NCI-H748 treated with DMSO at 0.1 percent for 48 hours (cell line): ENCODE results near the gene LYRM7.
A peak's percentile ranks its signal among the peaks of the same experiment; 100 is the strongest.
"Not testable (repeated sequence)": the region's sequence is repeated elsewhere in the genome, so short reads cannot be mapped to it uniquely, and the experiment has no call there.

Source experiments
- DNase-seq: peaks from one replicate; lab custom pipeline; 2025; lab: John Stamatoyannopoulos, UW

LYRM7 gene

DNA sequence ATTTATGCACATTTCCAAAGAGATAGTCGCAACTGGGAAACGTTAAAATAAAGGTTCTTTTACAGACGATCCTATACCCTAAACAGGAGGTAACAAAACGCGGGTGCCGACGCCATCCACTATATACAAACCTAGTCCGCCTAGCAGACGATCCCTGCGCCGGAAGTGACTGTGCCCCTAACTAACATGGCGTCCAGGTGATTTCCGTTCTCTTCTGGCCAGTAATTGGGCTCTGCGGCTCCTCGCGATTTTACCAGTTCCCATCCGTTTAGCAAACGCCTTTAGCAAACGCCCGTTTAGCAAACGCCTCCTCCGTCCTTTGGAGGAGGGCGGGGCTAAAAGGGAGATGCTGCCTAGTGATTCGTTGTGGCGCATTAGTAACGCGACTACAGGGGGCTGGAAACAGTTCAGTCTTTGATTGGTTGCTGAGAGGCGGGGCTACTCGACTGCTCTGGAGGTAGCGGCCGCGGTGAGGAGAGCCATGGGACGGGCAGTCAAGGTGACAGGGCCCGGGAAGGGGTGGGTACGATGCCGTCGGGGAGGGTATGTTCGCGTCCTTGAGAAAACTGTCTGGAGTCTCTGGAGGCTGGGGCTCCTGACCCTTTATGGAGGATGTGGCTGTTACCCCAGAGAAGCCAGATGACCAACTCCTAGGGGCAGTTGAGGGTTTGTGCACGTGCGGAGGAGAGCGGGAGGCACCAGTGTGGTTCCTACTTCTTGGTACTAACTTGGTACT lies at the start of gene LYRM7:
Gene LYRM7, plus strand, starts transcription at position 405 of the 736 bp plus-strand sequence. Its CDS starts 77 bp downstream, at position 482.
- DNase-seq: peak; percentile 99

GRCh38 chr5:131127244-131127643 lies 43.5 kb upstream of the LYRM7 start:
- not testable (repeated sequence) for DNase-seq

DNA sequence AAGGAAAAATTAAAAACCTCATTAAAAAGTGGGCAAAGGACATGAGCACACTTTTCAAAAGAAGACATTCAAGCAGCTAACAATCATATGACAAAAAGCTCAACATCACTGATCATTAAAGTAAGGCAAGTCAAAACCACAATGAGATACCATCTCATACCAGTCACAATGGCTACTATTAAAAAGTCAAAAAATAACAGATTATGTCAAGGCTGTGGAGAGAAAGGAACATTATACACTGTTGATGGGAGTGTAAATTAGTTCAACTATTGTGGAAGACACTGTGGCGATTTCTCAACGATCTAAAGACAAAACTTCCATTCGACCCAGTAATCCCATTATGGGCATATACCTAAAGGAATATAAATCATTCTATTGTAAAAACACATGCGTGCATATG lies 41.4 kb upstream of the LYRM7 start:
- no peak for DNase-seq

- not testable (repeated sequence) for DNase-seq
Measured at GRCh38 chr5:131133091-131133490, 37.7 kb upstream of the LYRM7 start.

- DNase-seq: not testable (repeated sequence)
Measured at GRCh38 chr5:131138406-131138805, 32.3 kb upstream of the LYRM7 start.

DNA sequence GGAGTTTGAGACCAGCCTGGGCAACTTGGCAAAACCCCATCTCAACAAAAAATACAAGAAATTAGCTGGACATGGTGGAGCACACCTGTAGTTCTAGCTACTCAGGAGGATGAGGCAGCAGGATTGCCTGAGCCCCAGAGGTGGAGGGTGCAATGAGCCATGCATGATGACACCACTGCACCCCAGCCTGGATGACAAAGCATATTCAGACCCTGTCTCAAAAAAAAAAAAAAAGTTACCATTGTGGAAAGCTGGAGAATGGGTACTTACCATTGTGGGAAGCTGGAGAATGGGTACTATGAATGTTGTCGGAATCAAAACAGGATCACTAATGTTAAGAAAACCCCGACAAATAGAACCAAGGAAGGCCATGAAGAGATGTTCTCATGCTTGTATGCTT lies 31.4 kb upstream of the LYRM7 start:
- DNase-seq: no peak

DNA sequence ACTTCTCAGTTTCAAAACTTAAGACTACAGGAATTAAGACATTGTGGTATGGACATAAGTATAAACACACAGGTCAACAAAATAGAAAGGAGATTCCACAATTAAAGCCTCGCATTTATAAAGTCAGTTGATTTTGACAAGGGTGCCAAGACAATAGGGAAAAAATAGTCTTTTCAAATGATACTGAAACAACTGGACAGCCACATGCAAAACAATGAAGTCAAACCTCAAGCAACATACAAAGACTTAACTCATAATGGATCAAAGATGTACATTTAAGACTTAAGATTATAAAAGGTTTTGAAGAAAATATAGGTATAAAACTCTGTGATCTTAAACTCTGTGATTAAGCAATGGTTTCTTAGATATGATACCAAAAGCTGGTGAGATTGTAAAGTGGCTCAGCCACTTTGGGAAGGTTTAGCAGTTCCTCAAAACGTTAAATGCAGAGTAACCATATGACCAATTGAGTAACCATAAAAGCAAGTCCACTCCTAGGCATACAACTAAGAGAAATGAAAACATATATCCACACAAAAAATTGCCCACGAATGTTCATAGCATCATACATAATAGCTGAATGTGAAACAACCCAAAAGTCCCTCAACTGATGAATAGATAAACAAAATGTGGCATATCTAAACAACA lies 27.6 kb upstream of the LYRM7 start:
- no peak for DNase-seq

DNA sequence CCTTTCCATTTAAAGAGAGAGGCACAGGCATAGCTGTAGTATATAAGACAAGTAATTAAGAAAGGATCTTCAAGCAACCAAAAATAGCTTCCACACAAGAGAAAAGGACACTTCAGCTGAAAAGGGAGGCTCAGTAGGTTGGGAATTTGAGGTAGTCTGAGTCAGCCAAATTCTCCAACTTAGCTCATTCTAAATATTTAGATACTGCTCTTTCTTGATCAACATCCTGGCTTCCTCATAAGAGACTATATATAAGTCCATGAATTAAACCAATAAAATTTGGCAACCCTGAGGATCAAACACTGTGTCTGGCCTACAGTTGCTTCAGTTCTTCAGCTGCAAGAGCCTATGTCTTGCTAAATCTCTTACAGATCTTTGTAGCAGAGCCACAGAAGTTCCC lies 23.5 kb upstream of the LYRM7 start:
- no peak for DNase-seq

DNA sequence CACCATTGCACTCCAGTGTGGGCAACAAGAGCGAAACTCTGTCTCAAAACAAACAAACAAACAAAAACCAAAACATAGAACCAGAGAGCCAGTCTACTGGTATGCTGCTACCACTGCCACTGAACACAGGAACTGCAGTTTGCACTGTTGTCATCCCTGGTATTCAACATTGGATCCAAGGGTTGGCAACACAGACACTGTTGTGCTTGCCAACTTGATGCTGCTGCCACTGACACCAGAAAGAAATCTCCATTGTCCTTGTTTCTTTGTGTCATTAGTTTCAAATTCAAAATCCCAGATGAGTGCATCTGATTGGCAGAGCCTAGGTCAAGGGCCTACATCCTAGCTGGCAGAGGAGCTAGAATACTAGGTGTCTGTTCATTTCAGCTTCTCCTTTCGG lies 21.9 kb upstream of the LYRM7 start:
- DNase-seq: no peak

DNA sequence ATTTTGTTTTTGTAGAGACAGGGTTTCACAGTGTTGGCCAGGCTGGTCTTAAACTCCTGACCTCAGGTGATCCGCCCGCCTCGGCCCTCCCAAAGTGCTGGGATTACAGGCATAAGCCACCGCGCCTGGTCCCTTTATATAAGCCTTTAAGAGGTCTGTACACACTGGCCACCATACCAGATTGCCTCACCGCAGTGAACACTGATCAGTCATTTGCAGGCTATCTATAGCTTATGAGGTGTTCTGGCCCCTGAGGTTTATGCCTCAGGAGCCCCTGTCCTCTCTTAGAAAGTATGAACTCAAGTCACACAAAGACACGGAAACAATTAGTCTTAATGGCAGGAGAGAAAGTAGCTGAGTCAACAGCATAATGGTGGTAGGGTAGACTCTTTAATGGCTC lies 20.3 kb upstream of the LYRM7 start:
- no peak for DNase-seq

GRCh38 chr5:131151216-131151615 lies 19.5 kb upstream of the LYRM7 start:
- no peak for DNase-seq

- DNase-seq: no peak
Measured at GRCh38 chr5:131156385-131156784, 14.4 kb upstream of the LYRM7 start.

- DNase-seq: no peak
Measured at GRCh38 chr5:131156957-131157356, 13.8 kb upstream of the LYRM7 start.

DNA sequence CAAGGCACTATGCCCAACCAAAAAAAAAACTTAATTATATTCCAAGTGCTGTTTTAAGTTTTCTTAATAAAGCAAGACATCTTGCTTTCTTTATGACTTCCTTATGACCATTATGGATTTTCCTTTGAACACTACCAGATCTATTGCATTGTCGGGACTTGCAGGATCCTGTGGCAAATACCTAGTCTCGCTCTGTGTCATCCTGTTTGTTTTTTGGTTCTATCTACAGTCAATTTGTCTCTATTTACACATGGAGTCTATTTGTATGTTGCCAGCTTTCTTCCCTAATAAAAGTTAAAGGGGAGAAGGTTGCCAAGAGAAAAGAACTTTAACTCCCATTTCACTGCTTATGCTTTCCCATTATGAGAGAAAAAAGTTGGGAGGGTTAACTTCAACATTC lies 10.6 kb upstream of the LYRM7 start:
- no peak for DNase-seq

DNA sequence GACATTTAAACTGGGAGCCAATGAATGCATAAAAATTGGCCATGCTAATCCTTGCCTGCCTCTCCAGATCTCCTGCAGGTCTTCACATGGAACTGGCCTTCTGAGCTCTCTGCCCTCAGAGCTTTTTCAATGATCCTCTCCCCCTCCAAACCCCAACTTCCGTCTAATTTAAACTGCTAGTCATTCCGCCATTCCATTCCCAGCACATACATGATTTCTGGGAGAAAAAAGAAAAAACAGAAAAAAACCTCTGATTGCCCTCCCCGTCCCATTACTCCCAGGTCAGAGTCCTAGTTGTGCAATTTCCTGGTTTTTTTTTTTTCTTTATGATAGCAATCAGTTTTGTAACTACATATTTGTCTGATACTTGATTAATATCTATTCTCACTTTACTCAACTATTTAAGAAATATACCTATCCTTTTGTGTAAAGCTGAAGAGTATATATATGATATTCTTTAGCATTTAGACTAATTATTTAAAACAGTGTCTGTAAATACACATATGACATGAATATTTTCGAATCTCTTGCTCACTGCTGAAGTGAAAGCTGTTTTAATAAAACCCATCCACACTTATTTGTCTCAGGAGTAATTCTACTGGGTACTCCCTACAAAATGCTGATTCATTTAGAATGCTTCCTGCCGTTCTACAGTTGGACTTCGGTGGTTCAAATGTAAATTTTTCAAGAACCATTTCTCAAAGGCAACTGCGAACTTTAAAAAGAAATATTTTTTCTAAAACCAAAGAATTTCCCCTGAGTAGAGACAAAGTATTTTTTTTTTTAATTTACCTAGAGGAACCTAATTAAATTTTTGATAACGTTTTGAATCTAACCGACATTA lies 7.2 kb upstream of the LYRM7 start:
- DNase-seq: no peak

- DNase-seq: peak; percentile 29
Measured at GRCh38 chr5:131164191-131165118, 6.3 kb upstream of the LYRM7 start.

DNA sequence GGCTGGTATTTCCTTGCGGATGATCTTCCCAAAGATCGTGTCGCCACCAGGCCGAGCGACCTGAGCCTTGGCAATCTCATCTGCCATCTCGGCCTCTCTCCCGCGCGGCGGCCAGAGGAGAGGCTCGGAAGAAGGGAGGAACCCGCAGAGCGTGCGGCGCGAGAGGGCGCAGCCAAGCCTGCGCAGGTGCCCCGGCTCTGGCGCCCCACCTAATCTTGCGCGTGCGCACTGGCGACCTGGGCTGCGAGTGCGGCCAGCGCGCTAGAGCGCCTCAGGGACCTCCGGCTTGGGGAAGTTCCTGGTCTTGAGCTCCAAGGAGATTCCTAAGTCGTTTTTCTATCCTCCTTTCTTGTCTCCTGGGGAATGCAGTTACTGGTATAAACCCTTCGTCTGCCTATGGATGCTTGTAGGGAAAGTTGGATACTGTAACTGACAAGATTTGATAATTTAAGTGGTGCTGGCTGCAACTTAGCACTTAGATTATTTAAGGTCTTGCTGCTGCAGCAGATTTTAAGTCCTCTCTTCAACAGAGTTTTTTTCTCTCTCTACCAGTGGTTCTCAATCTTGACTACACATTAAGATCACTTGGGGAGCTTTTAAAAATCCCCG lies 5.5 kb upstream of the LYRM7 start, which contains the start of gene HINT1:
Gene HINT1, minus strand, starts transcription at position 138 of the 609 bp plus-strand sequence. Its CDS starts 51 bp downstream, at position 87.
- peak; percentile 81 for DNase-seq

DNA sequence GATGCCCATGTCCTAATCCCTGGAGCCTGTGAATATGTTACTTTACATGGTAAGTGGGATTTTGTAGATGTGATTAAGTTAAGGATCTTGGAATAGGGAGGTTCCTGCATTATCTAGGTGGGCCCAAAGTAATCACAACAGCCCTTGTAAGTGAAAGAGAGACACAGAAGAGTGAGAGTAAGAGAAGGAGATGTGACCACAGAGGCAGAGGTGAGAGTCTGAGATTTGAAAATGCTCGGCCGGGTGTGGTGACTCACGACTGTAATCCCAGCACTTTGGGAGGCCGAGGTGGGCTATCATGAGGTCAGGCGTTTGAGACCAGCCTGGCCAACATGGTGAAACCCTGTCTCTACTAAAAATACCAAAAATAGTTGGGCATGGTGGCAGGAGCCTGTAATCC lies 3.1 kb upstream of the LYRM7 start:
- no peak for DNase-seq

DNA sequence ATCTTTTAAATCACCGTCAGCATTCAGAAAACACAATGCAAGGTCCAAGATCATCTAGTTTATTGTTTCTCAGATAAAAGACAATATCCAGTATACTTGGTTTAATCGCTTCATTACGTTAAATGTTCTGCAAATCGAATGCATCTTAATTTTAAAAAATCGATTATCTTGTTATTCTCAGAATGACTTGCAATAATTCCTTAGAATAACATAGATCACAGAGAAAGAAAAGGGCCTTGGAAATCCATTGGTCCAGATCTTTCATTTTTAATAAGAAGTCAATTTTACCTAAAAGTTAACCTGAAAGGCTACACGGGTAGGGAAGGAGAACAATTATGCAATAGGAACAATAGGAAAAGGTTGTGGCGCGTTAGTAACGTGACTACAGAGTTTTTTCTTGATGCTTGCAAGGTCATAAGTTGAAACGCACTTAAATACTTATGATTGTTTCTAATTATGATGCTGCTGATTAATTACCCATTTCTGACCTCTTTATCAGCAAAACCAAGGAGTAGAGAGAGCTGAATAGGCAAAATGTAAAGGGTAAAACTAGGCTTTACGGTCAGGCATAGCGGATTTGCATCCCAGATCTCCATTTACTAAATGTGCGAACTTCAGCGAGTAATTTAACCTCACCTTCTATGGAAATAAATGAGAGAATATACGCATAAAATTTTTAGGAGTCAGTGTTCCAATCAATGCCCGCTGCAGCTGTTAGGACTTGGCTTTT lies 769 bp upstream of the LYRM7 start:
- DNase-seq: no peak

- peak; percentile 20 for DNase-seq
Measured at GRCh38 chr5:131171276-131171810, 599 bp downstream of the LYRM7 start.
